Middle frontal gyrus (tissue), 1 donor: ENCODE results near the gene ZNF580.

Experiments used
- DNase-seq: peaks from one replicate; pipeline ENCODE4 v3.0.0-alpha.2; 2015; ENCODE audit warnings: low spot score; ENCODE audit errors: extremely low spot score

Gene ZNF580

DNA sequence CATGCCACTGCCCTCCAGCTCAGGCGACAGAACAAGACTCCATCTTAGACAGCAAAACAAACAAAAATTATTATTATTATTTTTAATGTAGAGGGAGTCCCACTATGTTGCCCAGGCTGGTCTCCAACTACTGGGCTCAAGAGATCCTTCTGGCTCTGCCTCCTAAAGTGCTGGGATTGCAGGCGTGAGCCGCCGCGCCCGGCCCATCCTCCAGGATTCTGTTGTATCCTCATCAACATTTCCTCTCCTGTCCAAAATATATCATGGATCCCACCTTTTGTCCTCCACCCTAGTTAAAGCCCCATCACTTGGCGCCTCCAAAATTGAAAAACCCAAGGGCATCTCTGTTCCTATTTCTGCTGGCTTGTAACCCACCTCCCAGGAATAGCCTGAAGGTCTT lies 17.7 kb upstream of the ZNF580 start:
- DNase-seq: no peak

DNA sequence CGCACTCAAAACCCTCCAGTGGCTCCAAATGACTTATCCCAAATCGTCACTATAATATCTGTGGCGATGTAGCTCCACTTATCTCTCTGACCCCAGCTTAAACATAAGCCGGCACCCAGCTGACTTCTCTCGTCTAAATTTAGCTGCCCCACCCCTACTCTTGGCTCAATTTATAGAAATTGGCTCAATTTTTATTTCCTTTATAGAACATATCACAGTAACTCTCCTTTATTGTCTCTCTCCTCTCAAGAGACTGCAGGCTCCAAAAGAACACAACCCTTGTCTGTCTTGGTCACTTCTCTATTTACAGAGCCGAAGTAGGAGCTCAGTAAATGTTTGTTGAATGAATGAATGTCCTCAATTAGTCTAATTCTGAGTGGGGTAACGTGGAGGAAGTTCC lies 17.2 kb upstream of the ZNF580 start:
- DNase-seq: no peak

DNA sequence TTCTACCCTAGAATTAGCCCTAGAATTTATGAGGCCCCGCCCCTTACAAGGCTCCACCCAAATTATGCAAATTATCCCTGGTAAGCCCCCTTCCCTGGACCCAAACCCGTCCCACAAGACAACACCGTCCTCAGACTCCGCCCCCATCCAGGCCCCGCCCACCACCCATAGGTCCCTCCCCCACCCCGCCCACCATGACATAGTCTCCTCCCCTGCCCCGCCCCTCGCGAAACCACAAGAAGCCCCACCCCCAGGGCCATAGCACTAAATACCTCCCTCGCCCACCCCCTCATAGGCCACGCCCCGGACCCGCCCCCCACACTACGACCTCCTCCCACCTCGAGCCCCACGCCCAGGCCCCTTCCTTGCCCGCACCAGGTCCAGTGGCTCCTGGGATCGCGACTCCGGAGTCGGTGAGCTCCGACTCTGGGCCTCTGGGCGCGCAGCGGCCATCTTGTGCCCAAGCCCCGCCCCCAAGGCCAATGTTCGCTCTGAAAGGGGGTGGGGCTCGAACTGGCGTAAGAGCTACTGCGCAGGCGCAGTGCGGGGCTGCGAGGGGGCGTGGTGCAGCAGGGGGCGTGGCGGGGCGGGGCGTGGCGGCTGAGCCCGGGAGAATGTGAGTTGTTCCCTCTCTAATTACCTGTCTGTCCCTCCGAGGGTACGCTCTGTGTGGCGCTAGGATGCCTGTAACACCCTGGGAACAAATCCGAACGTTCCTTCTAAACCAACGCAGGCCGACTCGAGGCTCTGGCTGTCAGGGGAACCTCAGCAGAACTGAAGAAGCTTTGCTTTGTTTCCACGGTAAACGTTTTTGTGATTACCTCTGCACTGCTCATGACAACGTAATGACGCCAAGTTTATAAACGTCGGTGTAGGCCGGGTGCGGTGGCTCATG lies 16.4 kb upstream of the ZNF580 start, which contains the start of gene ZNF784:
Gene ZNF784, minus strand, starts transcription at position 458 of the 895 bp plus-strand sequence. Its CDS starts 5 bp downstream, at position 453.
- DNase-seq: peak; percentile 79

DNA sequence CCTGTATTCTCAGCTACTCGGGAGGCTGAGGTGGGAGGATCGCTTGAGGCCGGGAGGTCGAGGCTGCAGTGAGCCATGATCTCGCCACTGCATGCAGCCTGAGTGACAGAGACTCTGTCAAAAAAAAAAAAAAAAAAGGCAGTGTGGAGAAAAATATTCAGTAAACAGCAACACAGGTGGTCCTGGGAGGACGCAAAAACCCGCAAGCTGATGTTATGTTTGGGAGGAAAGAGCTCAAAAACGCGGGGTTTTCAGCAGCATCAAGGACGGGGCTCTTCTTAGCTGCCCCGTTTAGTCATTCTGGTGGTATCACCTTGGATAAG lies 15.8 kb upstream of the ZNF580 start:
- DNase-seq: no peak

DNA sequence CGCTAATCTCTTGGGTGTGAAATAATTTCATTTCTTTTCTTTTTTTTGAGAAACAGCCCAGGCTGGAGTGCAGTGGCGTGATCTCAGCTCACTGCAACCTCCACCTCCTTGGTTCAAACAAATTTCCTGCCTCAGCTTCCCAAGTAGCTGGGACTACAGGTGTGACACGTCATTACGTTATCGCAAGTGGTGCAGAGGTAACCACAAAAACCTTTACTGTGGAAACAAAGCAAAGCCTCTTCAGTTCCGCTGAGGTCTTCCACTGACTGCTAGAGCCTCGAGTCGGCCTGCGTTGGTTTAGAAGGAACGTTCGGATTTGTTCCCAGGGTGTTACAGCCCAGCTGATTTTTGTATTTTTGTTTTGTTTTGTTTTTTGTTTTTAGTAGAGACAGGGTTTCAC lies 14.5 kb upstream of the ZNF580 start:
- DNase-seq: no peak

DNA sequence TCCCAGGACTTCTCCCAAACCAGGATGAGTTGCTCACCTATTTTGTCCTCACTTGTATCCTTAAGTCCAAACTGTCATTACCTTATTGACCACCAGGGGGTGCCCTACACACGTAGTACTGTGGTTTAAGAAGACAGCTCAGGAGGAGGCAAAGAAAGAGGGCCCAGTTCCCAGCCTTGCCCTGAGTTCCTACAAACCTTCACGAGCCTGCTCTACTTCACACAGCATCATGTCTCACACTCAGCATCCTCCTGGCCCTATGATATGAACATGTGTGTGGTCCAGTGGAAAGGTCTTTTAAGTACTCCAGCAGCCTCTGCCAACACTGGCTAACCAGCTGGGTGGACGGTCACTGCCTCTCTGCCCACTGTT lies 8.4 kb upstream of the ZNF580 start:
- peak; percentile 78 for DNase-seq

DNA sequence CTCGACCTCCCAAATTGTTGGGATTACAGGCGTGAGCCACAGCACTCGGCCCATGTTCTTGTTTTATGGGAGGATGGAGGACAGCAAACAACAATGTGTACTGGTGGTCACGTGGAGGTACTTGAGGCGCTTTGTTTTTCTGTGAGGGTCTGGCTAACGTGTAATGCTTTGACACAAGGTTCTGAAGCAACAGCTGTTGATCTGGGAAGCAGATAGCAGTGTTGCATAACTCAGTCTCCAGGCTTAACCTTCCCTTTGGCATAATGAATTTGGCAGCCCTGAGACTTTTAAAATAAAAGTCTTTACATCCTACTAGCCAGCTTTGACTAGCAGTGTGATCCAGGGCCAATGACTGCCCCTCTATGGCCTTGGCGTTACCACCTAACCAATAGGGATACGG lies 6.9 kb upstream of the ZNF580 start:
- DNase-seq: no peak

DNA sequence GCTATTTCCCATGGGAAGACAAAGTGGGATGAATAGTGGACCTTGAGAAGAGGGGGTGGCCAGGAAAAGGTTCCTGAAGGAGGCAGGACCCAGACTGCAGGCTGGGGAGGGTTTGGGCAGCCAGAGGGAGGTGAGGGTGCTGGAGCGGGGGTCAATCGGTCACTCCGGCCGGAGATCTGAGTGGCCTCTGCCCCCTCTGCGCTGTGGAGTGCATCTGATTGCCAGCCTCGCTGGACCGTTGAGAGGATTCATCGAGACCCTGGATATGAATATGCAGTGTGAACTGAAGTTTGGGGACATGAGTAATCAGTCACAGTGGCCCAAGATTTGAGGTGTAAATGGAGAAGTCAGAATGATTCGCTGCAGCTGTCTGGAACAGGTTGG lies 5.5 kb upstream of the ZNF580 start:
- DNase-seq: no peak

DNA sequence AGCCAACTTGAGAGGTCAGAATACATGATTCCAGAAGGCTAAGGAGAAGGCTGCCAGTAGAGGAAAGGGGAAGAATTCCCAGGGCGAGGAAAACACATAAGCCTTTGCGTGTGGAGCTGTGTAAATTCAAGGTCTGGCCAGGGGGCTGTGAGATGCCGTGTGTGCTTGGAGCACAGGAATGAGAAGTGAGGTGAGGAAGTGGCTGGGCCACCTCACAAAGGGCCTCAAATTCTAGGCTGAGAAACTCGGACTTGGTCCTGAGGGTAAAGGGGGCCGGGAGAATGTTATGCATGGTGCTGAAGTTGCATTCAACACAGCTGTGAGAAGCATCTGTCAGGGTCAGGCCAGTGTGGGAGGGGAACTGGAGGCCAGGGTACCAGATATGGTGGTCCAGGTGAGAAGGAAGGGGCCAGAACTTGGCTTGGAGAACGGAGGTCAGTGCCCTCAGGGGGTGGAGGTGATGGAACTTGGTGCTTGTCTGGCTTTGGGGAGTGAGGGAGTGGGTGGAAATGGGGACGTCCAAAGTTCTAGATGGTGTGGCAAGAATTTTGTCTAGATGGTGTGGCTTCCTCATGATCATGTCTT lies 4.9 kb upstream of the ZNF580 start:
- DNase-seq: no peak

DNA sequence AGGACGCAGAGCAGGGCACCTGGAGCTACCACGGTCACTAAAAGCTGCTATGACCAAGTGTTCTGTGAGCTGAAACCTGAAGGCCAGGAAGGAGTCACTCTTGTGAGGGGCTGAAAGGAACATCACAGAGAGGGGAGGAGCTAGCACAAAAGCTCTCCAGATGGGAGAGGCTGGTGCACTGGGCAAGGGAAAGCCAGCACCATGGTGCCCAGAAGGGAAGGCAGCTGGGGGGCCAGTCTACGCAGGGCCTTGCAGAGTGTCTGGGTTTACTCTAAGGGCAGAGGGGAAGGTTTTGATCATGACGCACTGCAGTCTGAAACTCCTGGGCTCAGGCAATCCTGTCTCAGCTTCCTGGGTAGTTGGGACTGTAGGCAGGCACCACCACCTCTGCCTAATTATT lies 4.1 kb upstream of the ZNF580 start:
- no peak for DNase-seq

DNA sequence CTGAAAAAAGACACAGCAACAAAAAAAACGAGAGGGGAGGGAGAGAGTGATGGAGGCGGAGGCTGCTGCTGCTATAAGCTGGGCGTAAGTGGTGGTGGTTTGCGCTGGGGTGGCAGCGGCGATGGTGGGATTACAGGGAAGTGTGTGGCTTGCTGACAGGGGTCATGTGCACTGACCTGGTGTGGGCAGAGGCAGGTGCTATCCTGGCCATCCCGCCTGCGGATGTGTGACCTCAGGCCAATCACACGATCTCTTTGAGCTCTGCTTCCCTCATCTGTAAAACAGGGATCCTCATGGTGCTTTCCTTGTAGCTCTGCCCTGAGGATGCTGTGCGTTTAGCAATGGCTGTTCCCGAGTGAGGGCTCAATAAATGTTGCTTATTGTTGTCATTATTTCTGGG lies 3.3 kb upstream of the ZNF580 start:
- no peak for DNase-seq

DNA sequence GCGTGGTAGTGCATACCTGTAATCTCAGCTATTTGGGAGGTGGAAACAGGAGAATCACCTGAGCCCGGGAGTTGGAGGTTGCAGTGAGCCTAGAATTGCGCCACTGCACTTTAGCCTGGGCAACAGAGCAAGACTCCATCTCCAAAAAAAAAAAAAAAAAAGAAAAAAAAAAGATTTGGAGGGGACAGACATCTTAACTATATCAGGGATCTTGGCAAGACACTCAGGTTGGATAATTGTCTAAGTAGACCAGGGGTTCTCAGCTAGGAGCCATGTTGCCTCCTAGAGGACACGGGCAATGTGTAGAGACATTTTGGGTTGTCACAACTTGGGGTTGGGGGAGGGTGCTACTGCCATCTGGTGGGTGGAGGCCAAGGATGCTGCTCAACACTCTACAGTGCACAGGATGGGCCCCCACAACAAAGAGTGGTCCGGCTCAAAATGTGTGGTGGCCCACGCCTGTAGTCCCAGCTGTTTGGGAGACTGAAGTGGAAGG lies 1.9 kb upstream of the ZNF580 start:
- DNase-seq: no peak

DNA sequence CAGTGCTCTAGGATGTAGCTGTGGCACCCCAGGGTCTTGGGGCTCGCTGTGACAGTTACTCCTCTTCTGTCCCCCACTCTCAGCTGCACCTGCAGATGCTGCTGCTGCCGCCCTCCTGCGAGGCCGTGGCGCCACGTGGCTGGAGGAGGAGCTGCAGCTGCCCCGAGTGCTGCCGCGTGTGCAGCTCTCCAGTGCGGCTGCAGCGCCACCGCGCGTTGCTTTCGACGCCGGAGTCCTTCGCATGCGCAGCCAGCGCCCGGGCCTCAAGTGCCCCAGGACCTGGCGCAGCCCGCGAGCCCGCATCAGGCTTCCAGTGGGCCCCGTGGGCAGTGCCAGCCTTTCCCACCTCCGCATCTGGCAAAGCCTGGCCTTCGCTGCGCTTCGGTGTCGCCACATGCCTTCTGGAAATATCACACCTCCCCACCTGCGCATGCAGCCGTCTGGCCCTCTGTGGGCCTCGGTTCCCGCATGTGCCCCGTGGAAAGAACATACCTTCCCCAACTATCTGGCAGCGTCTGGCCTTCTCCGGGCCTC lies 692 bp upstream of the ZNF580 start:
- no peak for DNase-seq

DNA sequence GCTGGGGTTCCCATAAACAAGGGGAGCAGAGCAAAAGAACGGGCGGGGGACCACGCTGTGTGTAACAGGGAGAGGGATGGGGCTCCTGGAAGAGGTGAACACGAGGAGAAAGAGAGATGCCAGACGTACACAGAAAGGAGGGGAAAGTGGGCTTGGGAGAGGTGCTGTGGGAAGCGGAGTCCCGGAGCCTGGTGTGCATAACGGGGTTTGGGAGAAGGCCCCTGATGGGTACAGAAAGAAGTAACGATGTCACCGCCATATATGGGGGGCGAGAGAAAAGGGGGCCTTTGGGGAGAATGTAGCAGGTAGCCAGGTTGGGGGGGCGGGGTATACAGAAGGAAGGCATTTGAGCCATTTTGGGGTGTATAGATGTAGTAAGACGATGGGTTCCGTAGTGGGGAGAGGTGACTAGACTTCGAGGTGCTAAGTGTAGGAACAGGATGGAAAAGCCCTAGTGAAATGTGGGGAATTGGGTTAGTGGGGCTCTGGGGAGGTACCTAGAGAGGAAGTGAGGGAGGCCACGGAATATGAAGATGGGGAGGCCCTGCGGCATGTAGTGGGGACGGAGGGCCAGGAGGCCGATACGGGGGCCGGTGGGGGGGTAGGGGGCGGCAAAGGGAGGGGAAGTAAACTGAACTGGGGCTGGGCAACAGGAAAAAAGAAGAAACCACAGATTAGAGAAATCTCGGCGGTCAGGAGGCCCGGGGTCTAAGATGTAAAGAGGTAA lies 787 bp downstream of the ZNF580 start:
- DNase-seq: no peak

DNA sequence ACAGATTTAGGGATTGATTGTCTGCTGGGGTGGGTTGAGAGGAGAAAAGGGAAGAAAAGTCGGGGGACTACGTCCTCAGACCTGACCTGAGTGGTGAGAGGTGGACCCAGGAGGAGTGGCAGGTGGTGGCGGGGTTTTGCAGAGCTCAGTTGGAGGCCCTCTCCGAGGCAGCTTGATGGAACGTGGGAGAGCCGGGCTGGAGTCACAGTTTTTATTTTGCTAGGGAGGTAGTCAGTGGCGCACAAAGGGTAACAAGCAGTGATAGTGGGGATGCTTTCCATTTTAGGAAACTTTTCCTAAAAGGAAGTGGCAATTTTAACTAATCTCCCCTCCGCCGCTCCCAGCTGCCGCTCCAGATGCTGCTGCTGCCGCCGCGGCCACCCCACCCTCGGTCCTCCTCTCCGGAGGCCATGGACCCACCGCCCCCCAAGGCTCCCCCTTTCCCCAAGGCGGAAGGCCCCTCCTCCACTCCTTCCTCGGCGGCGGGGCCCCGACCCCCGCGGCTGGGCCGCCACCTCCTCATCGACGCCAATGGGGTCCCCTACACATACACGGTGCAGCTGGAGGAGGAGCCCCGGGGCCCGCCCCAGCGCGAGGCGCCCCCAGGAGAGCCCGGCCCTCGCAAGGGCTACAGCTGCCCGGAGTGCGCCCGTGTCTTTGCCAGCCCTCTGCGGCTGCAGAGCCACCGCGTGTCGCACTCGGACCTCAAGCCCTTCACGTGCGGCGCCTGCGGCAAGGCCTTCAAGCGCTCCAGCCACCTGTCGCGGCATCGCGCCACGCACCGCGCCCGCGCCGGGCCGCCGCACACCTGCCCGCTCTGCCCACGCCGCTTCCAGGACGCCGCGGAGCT lies 1.6 kb downstream of the ZNF580 start:
- DNase-seq: no peak

DNA sequence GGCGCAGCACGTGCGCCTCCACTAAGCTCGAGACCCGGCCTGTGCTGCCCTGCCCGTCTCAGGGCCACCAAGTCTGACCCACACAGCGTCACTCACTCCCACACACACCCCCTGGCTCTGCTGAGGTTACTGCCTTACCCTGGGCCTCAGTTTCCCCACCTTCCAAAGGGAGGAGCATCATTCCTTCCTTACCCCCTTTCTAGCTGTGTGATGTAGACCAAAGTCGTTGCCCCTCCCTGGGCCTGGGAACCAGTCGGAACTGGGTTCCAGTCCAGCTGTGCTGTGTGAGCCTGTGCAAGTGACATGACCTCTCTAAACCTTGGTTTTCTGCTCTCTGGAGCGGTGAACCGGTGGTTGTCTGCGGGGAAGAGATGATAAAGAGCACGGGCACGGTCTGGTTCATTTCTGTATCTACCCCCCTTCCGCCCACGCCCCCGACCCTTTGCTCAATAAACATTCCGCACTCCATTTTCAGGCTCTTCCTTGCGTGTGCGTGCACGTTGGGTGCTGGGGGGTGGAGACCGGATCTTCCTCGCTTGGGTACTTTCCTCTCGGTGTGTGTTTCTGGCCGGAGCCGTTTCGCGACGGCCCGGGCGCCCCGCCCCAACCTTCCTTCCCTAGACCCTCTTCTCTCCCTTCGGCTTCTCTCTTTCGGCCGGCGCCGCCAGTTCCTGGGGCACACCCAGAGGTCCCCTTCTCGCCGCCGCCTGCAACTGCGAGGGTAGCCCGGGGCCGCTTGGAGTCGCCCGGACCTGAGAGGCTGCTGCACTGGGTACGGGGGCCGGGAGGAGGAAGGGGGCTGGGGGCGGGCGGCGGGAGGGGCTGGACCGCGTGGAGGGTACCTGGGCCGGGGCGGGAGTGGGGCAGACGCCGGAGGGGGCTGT lies 2.4 kb downstream of the ZNF580 start, which contains the start of gene ZNF581:
Gene ZNF581, plus strand, starts transcription at position 647 of the 884 bp plus-strand sequence. CDS start 923 bp downstream, outside the sequence.
- DNase-seq: no peak

DNA sequence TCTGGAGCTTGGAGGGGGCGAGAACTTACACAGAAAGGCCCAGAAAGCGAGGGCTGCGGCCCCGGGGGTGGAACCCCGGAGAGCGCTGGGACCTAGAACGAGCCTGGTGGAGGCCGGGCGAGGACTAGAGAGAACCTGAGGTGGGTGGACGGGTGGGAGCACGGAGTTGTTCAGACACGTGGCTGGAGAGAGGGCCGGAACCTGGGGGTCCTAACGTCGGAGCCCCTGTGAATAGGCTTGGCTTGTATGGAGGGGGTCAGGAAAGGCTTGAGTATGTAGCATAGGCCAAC lies 3.0 kb downstream of the ZNF580 start:
- DNase-seq: no peak

DNA sequence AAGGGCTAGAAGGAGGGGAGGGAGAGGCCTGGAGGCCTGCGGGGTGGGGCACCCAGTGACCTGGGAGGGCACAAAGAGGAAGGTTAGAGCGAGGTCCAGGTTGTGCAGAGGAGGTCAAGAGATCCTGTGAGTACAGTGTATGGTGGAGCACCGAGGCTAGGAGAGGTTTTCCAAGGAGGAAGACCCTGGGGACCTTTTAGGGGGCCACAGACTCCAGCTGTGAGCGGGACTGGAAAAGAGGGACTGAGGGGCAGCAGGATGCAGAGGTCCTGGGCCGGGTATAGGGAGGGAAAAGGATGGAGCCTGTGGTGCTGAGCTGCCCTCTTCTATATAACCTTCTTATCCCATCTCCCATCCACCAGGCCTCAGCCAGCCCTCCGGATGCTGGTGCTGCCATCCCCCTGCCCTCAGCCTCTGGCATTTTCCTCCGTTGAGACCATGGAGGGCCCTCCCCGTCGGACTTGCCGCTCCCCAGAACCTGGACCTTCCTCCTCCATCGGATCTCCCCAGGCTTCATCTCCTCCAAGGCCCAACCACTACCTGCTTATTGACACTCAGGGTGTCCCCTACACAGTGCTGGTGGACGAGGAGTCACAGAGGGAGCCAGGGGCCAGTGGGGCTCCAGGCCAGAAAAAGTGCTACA lies 3.5 kb downstream of the ZNF580 start:
- no peak for DNase-seq

DNA sequence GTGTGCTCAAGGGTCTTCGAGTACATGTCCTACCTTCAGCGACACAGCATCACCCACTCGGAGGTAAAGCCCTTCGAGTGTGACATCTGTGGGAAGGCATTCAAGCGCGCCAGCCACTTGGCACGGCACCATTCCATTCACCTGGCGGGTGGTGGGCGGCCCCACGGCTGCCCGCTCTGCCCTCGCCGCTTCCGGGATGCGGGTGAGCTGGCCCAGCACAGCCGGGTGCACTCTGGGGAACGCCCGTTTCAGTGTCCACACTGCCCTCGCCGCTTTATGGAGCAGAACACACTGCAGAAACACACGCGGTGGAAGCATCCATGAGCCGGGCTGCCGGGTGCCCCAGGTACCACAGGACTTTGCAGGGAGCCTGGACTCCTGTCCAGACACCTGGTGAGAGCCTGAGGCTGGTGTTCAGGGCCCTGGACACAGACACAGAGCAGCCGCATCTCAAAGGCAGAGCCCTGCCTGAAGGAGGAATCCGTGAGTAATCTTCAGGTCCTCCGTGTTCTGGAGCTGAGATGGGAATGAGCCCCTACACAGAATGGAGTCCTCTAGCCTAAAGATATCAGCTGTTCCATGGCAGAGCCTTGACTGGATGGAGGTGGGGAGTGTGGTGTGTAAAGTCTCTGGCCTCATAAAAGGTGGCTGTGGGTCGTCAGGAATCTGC lies 4.2 kb downstream of the ZNF580 start:
- DNase-seq: no peak
